ENCODE measurements around the gene TMEM220. TPM values are rescaled to one million over a fixed set of nuclear protein-coding genes. Genes with fewer than 3 reads are reported as not detected.
A peak's percentile ranks its signal among the peaks of the same experiment; 100 is the strongest.

TMEM220 gene
- total RNA-seq, 1 donor from 2014 or later = 5.1 TPM

DNA sequence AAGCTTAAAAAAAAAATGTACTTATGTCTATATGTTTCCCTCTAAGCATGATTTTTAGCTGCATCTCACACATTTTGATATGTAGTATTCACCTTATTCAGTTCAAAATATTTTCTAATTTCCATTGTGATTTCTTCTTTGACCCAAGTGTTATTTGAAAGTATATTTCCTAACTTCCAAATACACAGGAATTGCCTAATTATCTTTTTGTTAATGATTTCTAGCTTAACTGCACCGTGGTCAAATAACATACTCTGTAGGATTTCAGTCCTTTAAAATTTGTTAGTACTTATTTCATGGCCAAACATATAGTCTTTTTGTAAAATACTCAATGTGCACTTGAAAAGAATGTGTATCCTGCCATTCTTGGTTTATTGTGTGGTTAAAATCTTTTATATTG lies 11.3 kb downstream of the TMEM220 start:
- Mint-ChIP-seq H3K9me3 (no peaks in the 10 kb centered on the region), H3K4me1 (no peaks in the 10 kb centered on the region), H3K4me3 (no peak overlapping the region), H3K27ac (ENCODE audit: unreplicated experiment) (no peak overlapping the region), H3K27me3 (ENCODE audit: low read depth) (no peaks in the 10 kb centered on the region), H3K36me3 (ENCODE audit: low read depth) (no peaks in the 10 kb centered on the region)
- DNase-seq (ENCODE audit: low read depth, low spot score) = no peak
- TF ChIP-seq, protein P1, sequence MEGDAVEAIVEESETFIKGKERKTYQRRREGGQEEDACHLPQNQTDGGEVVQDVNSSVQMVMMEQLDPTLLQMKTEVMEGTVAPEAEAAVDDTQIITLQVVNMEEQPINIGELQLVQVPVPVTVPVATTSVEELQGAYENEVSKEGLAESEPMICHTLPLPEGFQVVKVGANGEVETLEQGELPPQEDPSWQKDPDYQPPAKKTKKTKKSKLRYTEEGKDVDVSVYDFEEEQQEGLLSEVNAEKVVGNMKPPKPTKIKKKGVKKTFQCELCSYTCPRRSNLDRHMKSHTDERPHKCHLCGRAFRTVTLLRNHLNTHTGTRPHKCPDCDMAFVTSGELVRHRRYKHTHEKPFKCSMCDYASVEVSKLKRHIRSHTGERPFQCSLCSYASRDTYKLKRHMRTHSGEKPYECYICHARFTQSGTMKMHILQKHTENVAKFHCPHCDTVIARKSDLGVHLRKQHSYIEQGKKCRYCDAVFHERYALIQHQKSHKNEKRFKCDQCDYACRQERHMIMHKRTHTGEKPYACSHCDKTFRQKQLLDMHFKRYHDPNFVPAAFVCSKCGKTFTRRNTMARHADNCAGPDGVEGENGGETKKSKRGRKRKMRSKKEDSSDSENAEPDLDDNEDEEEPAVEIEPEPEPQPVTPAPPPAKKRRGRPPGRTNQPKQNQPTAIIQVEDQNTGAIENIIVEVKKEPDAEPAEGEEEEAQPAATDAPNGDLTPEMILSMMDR (conservative IDR thresholded peaks at IDR 0.05) = no peak

DNA sequence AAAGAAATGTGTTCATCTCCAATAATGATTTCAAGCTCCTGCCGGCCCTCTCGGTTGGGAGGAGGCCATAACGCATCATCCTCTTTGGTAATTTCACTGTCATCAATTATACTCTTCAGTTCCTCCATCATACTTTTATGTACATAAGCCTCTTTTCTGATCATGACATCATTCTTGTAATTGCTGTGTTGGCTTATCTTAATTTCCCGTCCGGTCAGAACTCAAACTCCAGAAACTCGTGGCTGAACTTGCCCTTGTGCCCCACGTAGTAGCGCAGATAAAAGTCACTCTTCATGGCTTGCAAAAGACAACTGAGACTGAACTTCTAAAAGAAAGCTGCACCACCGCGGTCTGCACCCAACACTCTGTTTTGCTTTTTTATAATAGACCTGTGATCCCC lies 13.6 kb downstream of the TMEM220 start:
- no peak for DNase-seq (ENCODE audit: low read depth, low spot score)
- no peak overlapping the region for H3K4me3 Mint-ChIP-seq
- H3K36me3 Mint-ChIP-seq (ENCODE audit: low read depth) = peaks cover 4% of the 10 kb centered on the region
- H3K4me1 Mint-ChIP-seq = no peaks in the 10 kb centered on the region
- TF ChIP-seq, protein P1 (conservative IDR thresholded peaks at IDR 0.05) = no peak
- H3K27ac Mint-ChIP-seq (ENCODE audit: unreplicated experiment) = no peak overlapping the region
- H3K27me3 Mint-ChIP-seq (ENCODE audit: low read depth) = no peaks in the 10 kb centered on the region
- no peaks in the 10 kb centered on the region for H3K9me3 Mint-ChIP-seq

DNA sequence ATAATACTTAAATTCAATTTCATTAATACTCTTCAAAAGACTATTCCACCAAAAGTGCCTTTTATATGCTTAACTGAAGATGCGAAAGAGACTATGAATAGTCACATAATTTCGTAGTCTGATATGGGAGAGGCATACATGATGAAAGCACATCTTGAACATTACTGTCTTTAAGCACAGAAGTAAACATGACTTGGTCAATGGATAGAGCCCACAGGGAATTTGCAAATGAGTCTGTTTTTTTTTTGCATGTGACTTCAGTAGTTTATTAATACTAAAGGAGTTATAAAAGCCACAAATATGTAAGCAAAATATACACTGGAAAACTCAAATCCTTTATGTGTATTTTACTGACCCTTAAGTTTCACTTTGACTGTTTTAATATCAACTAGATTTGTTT lies 16.5 kb downstream of the TMEM220 start:
- TF ChIP-seq, protein P1 (conservative IDR thresholded peaks at IDR 0.05) = no peak
- Mint-ChIP-seq H3K36me3 (ENCODE audit: low read depth) (peaks cover 8% of the 10 kb centered on the region), H3K27ac (ENCODE audit: unreplicated experiment) (no peak overlapping the region), H3K4me1 (no peaks in the 10 kb centered on the region), H3K4me3 (no peak overlapping the region), H3K9me3 (no peaks in the 10 kb centered on the region), H3K27me3 (ENCODE audit: low read depth) (no peaks in the 10 kb centered on the region)
- DNase-seq (ENCODE audit: low read depth, low spot score) = no peak

- H3K27me3 Mint-ChIP-seq (ENCODE audit: low read depth) = no peaks in the 10 kb centered on the region
- TF ChIP-seq, protein P1 (conservative IDR thresholded peaks at IDR 0.05) = no peak
- DNase-seq (ENCODE audit: low read depth, low spot score) = no peak
- H3K27ac Mint-ChIP-seq (ENCODE audit: unreplicated experiment) = no peak overlapping the region
- peaks cover 7% of the 10 kb centered on the region for H3K36me3 Mint-ChIP-seq (ENCODE audit: low read depth)
- H3K9me3 Mint-ChIP-seq = no peaks in the 10 kb centered on the region
- H3K4me1 Mint-ChIP-seq = peaks cover 8% of the 10 kb centered on the region
- H3K4me3 Mint-ChIP-seq = no peak overlapping the region
Measured at GRCh38 chr17:10705727-10706126, 24.1 kb downstream of the TMEM220 start.

DNA sequence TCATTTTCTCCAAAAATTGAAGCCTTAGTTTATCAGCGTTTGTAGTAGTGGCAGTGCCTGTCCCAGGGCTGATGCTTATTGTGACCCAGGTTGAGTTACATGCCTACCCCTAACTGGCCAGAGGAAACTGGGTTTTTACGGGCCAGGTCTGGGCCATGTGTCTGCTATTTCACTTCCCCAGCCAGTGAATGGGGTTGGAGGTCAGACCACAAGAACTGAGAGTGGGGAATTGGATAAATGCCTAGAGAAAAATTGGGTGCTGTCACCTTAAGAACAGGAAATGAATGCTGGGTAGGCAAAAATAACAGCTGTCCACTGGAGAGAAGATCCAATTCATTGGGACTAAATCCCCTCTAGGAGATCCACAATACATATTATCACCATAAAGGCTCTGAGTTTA lies 27.2 kb downstream of the TMEM220 start:
- DNase-seq (ENCODE audit: low read depth, low spot score) = no peak
- Mint-ChIP-seq H3K4me3 (no peak overlapping the region), H3K27ac (ENCODE audit: unreplicated experiment) (no peak overlapping the region), H3K36me3 (ENCODE audit: low read depth) (peaks cover 3% of the 10 kb centered on the region), H3K4me1 (peaks cover 25% of the 10 kb centered on the region), H3K9me3 (no peaks in the 10 kb centered on the region), H3K27me3 (ENCODE audit: low read depth) (no peaks in the 10 kb centered on the region)
- TF ChIP-seq, protein P1 (conservative IDR thresholded peaks at IDR 0.05) = no peak

DNA sequence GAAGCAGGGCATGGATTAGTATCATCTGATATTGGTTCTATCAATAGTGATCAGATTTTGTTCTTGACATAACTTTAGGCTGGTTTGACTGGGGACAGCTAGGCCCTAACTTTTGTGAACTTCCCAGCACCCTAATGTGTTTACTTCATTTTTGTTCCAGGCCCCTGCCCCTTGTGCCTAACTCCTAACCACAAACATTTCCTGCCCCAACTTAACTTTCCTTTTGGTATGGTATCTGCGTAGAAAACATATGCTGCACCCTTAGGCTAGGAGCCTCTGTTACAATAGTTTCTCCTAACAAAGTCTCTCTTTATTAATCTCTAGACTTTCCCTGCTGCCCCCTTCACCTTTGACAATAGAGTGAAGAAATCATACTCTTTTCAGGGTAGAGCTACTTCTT lies 30.0 kb downstream of the TMEM220 start:
- Mint-ChIP-seq H3K36me3 (ENCODE audit: low read depth) (no peaks in the 10 kb centered on the region), H3K9me3 (no peaks in the 10 kb centered on the region), H3K27ac (ENCODE audit: unreplicated experiment) (no peak overlapping the region), H3K4me1 (peaks cover 35% of the 10 kb centered on the region), H3K27me3 (ENCODE audit: low read depth) (no peaks in the 10 kb centered on the region), H3K4me3 (peak overlapping the region; percentile 79)
- TF ChIP-seq, protein P1 (conservative IDR thresholded peaks at IDR 0.05) = no peak
- no peak for DNase-seq (ENCODE audit: low read depth, low spot score)

All from neural crest cell (in vitro differentiated cells).